ENCODE measurements around the gene FRMD8.

The FRMD8 gene

DNA sequence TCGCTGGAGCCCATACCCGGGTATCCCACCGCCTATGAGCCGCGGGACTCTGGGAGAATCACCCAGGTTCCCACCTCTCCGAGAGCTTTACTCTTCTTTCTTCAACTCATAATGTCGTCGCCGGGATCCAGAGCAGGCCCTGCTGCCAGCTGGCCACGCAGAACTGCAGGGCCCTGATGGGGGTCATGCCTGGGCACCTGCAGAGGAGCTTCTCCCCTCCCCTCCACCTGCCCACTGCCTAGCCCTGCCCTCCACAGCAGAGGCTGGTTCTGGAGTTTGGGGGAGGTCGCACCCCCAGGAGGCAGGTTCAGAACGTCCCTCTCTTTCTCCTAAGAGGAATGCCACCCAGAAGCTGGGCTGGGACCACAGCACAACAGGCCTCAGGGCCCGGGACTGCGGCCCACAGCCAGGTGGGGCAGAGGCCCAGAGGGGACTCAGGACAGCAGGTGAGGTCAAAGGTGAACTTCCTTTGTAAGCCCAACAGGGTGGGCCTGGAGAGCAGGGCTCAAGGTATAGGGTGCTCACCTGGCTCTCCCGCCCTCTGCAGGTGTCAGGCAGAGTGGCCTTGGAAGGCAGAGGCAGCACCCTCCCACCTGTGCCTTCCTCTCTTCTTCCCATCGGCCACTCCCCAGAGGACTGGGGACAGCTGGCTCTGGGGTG is 5.8 kb upstream of the FRMD8 start:
- H4K8ac ChIP-seq (ENCODE audit: low read depth, low read length), result no peak overlapping the region
- H2BK15ac ChIP-seq (replicated peaks; ENCODE audit: low read depth), result no peak overlapping the region
- no peaks in the 10 kb centered on the region for H3K36me3 ChIP-seq (ENCODE audit: control insufficient read depth, insufficient read depth, low read length)
- H3K4me2 ChIP-seq (ENCODE audit: low read length), result no peak overlapping the region
- peaks cover 5% of the 10 kb centered on the region for H3K4me1 ChIP-seq (ENCODE audit: control insufficient read depth, low read depth, low read length)
- H3K9ac ChIP-seq (ENCODE audit: low read length), result no peak overlapping the region
- no peak overlapping the region for H2BK120ac ChIP-seq (ENCODE audit: low read depth, low read length)
- H2AK5ac ChIP-seq (ENCODE audit: low read length), result no peak overlapping the region
- no peak overlapping the region for H3K23ac ChIP-seq (ENCODE audit: low read length)
- no peaks in the 10 kb centered on the region for H3K79me1 ChIP-seq (ENCODE audit: low read length)
- H3K18ac ChIP-seq (ENCODE audit: low read length), result no peak overlapping the region
- no peak overlapping the region for H3K56ac ChIP-seq (ENCODE audit: low read length)
- no peak for DNase-seq
- no peak overlapping the region for H3K4me3 ChIP-seq (ENCODE audit: low read length)
- H3K27ac ChIP-seq (ENCODE audit: low read depth, low read length), result no peak overlapping the region
- WGBS (ENCODE audit: extremely low coverage, insufficient coverage, low lambda C conversion rate), result no CpG with 5 or more reads among the region's 16 CpGs
- no peak overlapping the region for H4K5ac ChIP-seq (ENCODE audit: low read length)
- no peak overlapping the region for H3K4ac ChIP-seq (ENCODE audit: low read depth, low read length)
- no peak overlapping the region for H2BK5ac ChIP-seq (ENCODE audit: low read length)
- no peaks in the 10 kb centered on the region for H3K79me2 ChIP-seq (ENCODE audit: control insufficient read depth, insufficient read depth, low read length)
- no peaks in the 10 kb centered on the region for H3K27me3 ChIP-seq (ENCODE audit: insufficient read depth, low read length, poor library complexity)

DNA sequence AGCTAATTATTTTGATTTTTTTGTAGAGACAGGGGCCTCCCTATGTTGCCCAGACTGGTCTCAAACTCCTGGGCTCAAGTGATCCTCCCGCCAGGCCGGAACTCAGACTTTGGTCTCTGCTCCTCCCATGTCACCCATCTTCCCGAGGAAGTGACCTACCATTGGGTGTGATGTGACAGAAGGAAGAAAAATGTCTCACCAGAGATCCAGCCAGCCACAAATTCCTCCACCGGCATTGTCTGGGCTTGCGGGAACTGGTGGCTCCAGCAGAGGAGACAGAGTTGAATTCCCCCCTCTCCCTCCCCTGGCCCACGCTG is 4.8 kb upstream of the FRMD8 start:
- DNase-seq, result peak; percentile 94
- no CpG with 5 or more reads among the region's 6 CpGs for WGBS (ENCODE audit: extremely low coverage, insufficient coverage, low lambda C conversion rate)
- Histone ChIP-seq H3K4me1 (ENCODE audit: control insufficient read depth, low read depth, low read length) (peaks cover 5% of the 10 kb centered on the region), H3K4me2 (ENCODE audit: low read length) (no peak overlapping the region), H2BK120ac (ENCODE audit: low read depth, low read length) (no peak overlapping the region), H3K4ac (ENCODE audit: low read depth, low read length) (peak overlapping the region; percentile 40), H4K5ac (ENCODE audit: low read length) (no peak overlapping the region), H3K27me3 (ENCODE audit: insufficient read depth, low read length, poor library complexity) (no peaks in the 10 kb centered on the region), H3K18ac (ENCODE audit: low read length) (no peak overlapping the region), H3K36me3 (ENCODE audit: control insufficient read depth, insufficient read depth, low read length) (no peaks in the 10 kb centered on the region), H3K9ac (ENCODE audit: low read length) (peak overlapping the region; percentile 49), H2BK15ac (replicated peaks; ENCODE audit: low read depth) (no peak overlapping the region), H3K56ac (ENCODE audit: low read length) (peak overlapping the region; percentile 82), H2BK5ac (ENCODE audit: low read length) (peak overlapping the region; percentile 68), H4K8ac (ENCODE audit: low read depth, low read length) (no peak overlapping the region), H3K79me1 (ENCODE audit: low read length) (no peaks in the 10 kb centered on the region), H3K79me2 (ENCODE audit: control insufficient read depth, insufficient read depth, low read length) (no peaks in the 10 kb centered on the region), H3K23ac (ENCODE audit: low read length) (no peak overlapping the region), H2AK5ac (ENCODE audit: low read length) (no peak overlapping the region), H3K27ac (ENCODE audit: low read depth, low read length) (peak overlapping the region; percentile 70), H3K4me3 (ENCODE audit: low read length) (no peak overlapping the region)

DNA sequence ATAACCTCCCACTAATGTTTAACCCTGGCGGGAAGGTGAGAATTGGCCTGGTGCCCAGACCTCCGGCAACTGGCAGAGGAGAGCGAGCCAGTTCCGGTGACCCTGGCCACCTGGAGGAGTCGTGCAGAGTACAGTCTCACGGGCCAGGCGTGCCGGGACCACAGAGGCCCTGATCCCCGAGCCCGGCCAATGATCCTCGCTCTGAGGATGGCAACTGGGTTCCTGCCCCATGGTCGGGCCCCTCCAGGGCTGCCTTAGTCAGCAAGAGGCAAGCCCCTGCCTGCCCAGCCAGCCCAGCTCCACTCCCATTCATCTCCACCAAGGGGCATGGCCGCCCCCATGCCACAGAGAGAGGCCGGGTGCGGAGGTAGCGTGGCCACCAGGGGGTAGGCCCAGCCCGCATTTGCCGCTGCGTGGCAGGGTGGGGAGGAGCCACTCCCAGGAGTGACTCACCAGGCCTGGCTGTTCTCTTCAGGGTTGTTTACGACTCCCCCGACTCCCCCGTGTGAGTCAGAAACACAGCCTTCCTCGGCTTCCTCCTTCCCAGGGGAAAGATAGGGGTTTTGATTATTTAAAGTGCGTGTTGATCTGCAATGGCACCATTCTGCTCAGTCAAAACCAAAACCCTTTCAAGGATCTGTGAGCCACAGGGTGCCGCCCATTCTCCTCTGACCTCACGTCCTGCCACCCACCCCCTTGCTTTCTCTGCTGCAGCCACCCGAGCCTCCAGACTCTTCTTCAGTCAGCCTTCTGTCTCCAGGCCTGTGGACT is 4.2 kb upstream of the FRMD8 start, which contains the start of gene SLC25A45:
SLC25A45 (minus strand) TSS at position 614 of the 771 bp plus-strand sequence. CDS start 695 bp downstream, outside the sequence.
- H3K27me3 ChIP-seq (ENCODE audit: insufficient read depth, low read length, poor library complexity), result no peaks in the 10 kb centered on the region
- H3K27ac ChIP-seq (ENCODE audit: low read depth, low read length), result peak within 1 kb of the TSS; percentile 70
- H4K5ac ChIP-seq (ENCODE audit: low read length), result no peak within 1 kb of the TSS
- H2AK5ac ChIP-seq (ENCODE audit: low read length), result peak within 1 kb of the TSS; percentile 17
- H3K23ac ChIP-seq (ENCODE audit: low read length), result no peak within 1 kb of the TSS
- no peak within 1 kb of the TSS for H4K8ac ChIP-seq (ENCODE audit: low read depth, low read length)
- no peaks in the 10 kb centered on the region for H3K79me2 ChIP-seq (ENCODE audit: control insufficient read depth, insufficient read depth, low read length)
- H3K4me3 ChIP-seq (ENCODE audit: low read length), result no peak within 1 kb of the TSS
- no CpG with 5 or more reads among the region's 27 CpGs for WGBS (ENCODE audit: extremely low coverage, insufficient coverage, low lambda C conversion rate)
- DNase-seq, result peak; percentile 94
- no peaks in the 10 kb centered on the region for H3K36me3 ChIP-seq (ENCODE audit: control insufficient read depth, insufficient read depth, low read length)
- no peak within 1 kb of the TSS for H2BK15ac ChIP-seq (replicated peaks; ENCODE audit: low read depth)
- peak within 1 kb of the TSS; percentile 41 for H3K4ac ChIP-seq (ENCODE audit: low read depth, low read length)
- H3K18ac ChIP-seq (ENCODE audit: low read length), result peak within 1 kb of the TSS; percentile 16
- peak within 1 kb of the TSS; percentile 3 for H2BK120ac ChIP-seq (ENCODE audit: low read depth, low read length)
- peak within 1 kb of the TSS; percentile 49 for H3K9ac ChIP-seq (ENCODE audit: low read length)
- H2BK5ac ChIP-seq (ENCODE audit: low read length), result peak within 1 kb of the TSS; percentile 68
- peaks cover 5% of the 10 kb centered on the region for H3K4me1 ChIP-seq (ENCODE audit: control insufficient read depth, low read depth, low read length)
- peak within 1 kb of the TSS; percentile 82 for H3K56ac ChIP-seq (ENCODE audit: low read length)
- no peak within 1 kb of the TSS for H3K4me2 ChIP-seq (ENCODE audit: low read length)
- no peaks in the 10 kb centered on the region for H3K79me1 ChIP-seq (ENCODE audit: low read length)

DNA sequence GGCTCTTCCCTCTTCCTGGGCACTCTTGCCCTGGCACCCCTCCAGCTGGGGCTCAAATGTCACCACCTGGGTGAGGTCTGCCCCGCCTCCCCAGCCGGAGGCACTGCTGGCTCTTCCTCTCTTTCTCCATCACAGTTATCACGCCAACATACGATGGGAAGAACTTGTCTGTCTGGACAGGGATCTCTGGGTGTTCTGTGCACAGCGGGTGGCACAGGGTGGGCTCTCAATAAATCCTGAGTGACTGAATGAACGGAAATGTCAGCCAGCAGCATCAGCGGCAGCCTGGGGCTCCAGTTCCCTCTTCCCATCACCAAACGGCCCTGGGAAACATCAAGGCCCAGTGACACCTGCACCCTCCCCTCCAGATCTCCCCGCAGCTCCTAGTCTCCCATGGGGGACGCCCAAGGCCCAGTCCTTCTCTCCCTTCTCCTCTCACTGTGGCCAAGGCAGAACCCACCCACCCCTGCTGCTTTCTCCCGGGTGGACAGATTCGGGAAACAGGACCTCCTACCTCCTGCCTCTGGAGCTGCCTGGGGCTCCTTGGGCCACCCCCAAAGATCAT is 3.6 kb upstream of the FRMD8 start:
- no peak overlapping the region for H3K4me3 ChIP-seq (ENCODE audit: low read length)
- no CpG with 5 or more reads among the region's 12 CpGs for WGBS (ENCODE audit: extremely low coverage, insufficient coverage, low lambda C conversion rate)
- peak overlapping the region; percentile 70 for H3K27ac ChIP-seq (ENCODE audit: low read depth, low read length)

DNA sequence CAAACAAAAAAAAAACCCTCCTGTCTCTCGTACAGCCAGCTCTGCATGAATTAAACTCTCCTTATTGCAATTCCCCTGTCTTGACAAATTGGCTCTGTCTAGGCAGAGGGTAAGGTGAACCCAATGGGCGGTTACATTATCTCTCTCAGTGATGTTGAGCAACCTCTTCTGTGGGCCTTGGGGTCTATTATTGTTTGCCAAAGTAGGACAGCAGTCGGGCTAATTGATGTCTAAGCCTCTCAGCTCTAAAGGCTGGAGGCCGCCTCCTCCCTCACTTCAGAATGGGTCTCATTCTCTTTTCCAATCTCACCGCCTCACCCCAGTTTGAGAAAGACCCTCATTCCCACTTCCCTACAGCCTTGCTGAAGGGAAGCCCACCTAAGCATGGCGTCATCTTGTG is 2.7 kb upstream of the FRMD8 start:
- Histone ChIP-seq H3K56ac (ENCODE audit: low read length) (no peak overlapping the region), H3K4me1 (ENCODE audit: control insufficient read depth, low read depth, low read length) (peaks cover 5% of the 10 kb centered on the region)
- DNase-seq, result no peak

More for the DNA sequence above, 3.6 kb upstream of the FRMD8 start:
- H2BK5ac ChIP-seq (ENCODE audit: low read length), result peak overlapping the region; percentile 54
- no peak overlapping the region for H2BK15ac ChIP-seq (replicated peaks; ENCODE audit: low read depth)
- H3K9ac ChIP-seq (ENCODE audit: low read length), result peak overlapping the region; percentile 49
- H3K27me3 ChIP-seq (ENCODE audit: insufficient read depth, low read length, poor library complexity), result no peaks in the 10 kb centered on the region
- H3K79me2 ChIP-seq (ENCODE audit: control insufficient read depth, insufficient read depth, low read length), result no peaks in the 10 kb centered on the region
- no peak overlapping the region for H4K5ac ChIP-seq (ENCODE audit: low read length)
- DNase-seq, result no peak
- no peak overlapping the region for H3K23ac ChIP-seq (ENCODE audit: low read length)
- H3K4me2 ChIP-seq (ENCODE audit: low read length), result no peak overlapping the region
- H3K4ac ChIP-seq (ENCODE audit: low read depth, low read length), result peak overlapping the region; percentile 41
- no peak overlapping the region for H2BK120ac ChIP-seq (ENCODE audit: low read depth, low read length)
- H4K8ac ChIP-seq (ENCODE audit: low read depth, low read length), result no peak overlapping the region
- peak overlapping the region; percentile 15 for H3K18ac ChIP-seq (ENCODE audit: low read length)
- H2AK5ac ChIP-seq (ENCODE audit: low read length), result peak overlapping the region; percentile 17
- H3K4me1 ChIP-seq (ENCODE audit: control insufficient read depth, low read depth, low read length), result peaks cover 5% of the 10 kb centered on the region
- no peaks in the 10 kb centered on the region for H3K79me1 ChIP-seq (ENCODE audit: low read length)
- H3K36me3 ChIP-seq (ENCODE audit: control insufficient read depth, insufficient read depth, low read length), result no peaks in the 10 kb centered on the region
- H3K56ac ChIP-seq (ENCODE audit: low read length), result peak overlapping the region; percentile 82

More for the DNA sequence above, 2.7 kb upstream of the FRMD8 start:
- Histone ChIP-seq H4K8ac (ENCODE audit: low read depth, low read length) (no peak overlapping the region), H3K9ac (ENCODE audit: low read length) (no peak overlapping the region), H2BK15ac (replicated peaks; ENCODE audit: low read depth) (no peak overlapping the region), H2AK5ac (ENCODE audit: low read length) (peak overlapping the region; percentile 73), H3K23ac (ENCODE audit: low read length) (no peak overlapping the region), H2BK5ac (ENCODE audit: low read length) (no peak overlapping the region), H3K27me3 (ENCODE audit: insufficient read depth, low read length, poor library complexity) (no peaks in the 10 kb centered on the region), H3K79me1 (ENCODE audit: low read length) (peaks cover 1% of the 10 kb centered on the region), H3K27ac (ENCODE audit: low read depth, low read length) (no peak overlapping the region), H3K4me3 (ENCODE audit: low read length) (no peak overlapping the region), H3K4me2 (ENCODE audit: low read length) (no peak overlapping the region), H3K4ac (ENCODE audit: low read depth, low read length) (peak overlapping the region; percentile 7), H4K5ac (ENCODE audit: low read length) (no peak overlapping the region), H3K18ac (ENCODE audit: low read length) (no peak overlapping the region), H3K36me3 (ENCODE audit: control insufficient read depth, insufficient read depth, low read length) (no peaks in the 10 kb centered on the region), H3K79me2 (ENCODE audit: control insufficient read depth, insufficient read depth, low read length) (no peaks in the 10 kb centered on the region), H2BK120ac (ENCODE audit: low read depth, low read length) (no peak overlapping the region)
- WGBS (ENCODE audit: extremely low coverage, insufficient coverage, low lambda C conversion rate), result no CpG with 5 or more reads among the region's 6 CpGs

All from mesendoderm (in vitro differentiated cells).